Measurements from ENCODE around the gene CCDC150.

- TF ChIP-seq CTCF (IDR thresholded peaks at IDR 0.05) (no peak), POLR2A (IDR thresholded peaks at IDR 0.05) (no peak), POLR2AphosphoS5 (IDR thresholded peaks at IDR 0.05) (no peak)
Observed at GRCh38 chr2:196677404-196677803, 37.9 kb downstream of the CCDC150 start.

Data from stomach (tissue), 4 donors.